Left lung (tissue), 10 donors: ENCODE data around the gene TRAF7. TPM values are rescaled to one million over a fixed set of nuclear protein-coding genes. Genes with fewer than 3 reads are reported as not detected.

Experiments
- ATAC-seq: fragments of 200-7000 bp; cut with Tn5 transposase; one replicate; pipeline ENCODE4 v1.9.1; 2020; ENCODE audit warnings: moderate library complexity
- DNase-seq, 4 donors: peaks; one replicate each; pipeline ENCODE4 v3.0.0-alpha.2; 2013 to 2020
- H3K27ac ChIP-seq, 2 donors: fragments of 200-600 bp; sonication (generic) in 1 of 2; one replicate each; pipeline versions ENCODE4 v1.5.0 to v1.8.0; 2020 to 2021
- H3K27me3 ChIP-seq, 2 donors: fragments of 200-600 bp; sonication (generic) in 1 of 2; one replicate each; pipeline versions ENCODE4 v1.5.0 to v1.8.0; 2020 to 2021
- H3K36me3 ChIP-seq, 2 donors: fragments of 200-600 bp; sonication (generic) in 1 of 2; one replicate each; pipeline versions ENCODE4 v1.5.0 to v1.8.0; 2020 to 2021
- H3K4me1 ChIP-seq, 2 donors: fragments of 200-600 bp; one replicate each; pipeline ENCODE4 v1.8.0; 2021
- H3K4me3 ChIP-seq, 2 donors: fragments of 200-600 bp; sonication (generic) in 1 of 2; one replicate each; pipeline versions ENCODE4 v1.5.0 to v1.8.0; 2020 to 2021; ENCODE audit warnings: mild to moderate bottlenecking in 1 of 2
- H3K9me3 ChIP-seq, 2 donors: fragments of 200-600 bp; sonication (generic) in 1 of 2; one replicate each; pipeline versions ENCODE4 v1.5.0 to v1.8.0; 2020 to 2021
- CTCF ChIP-seq, 2 donors: fragments of 200-600 bp; sonication (generic) in 1 of 2; IDR thresholded peaks; one replicate each; pipeline versions ENCODE4 v1.5.0 to v1.8.0; 2021; ENCODE audit warnings: antibody characterized with exemption in 2 of 2
- intact Hi-C, 2 donors: fragments of 100-400 bp; cut with DNase I; formaldehyde crosslinking; loops; one replicate each; pipeline versions ENCODE4 v1.11.2 to v1.14.2; 2022
- polyA plus RNA-seq, 6 donors: library from polyadenylated mRNA; unstranded; fragments of 120-200 nt; gene quantifications; one replicate each; pipeline ENCODE4 v1.2.1, GENCODE V29; 2013; ENCODE audit not compliant: insufficient read length in 6 of 6
- total RNA-seq, 2 donors: library from RNA; stranded (reverse); fragmentation: NEBNext Ultra II Directional; extraction: Animal tissue kit (Norgen Biotek cat#: 25700); gene quantifications; one replicate each; pipeline ENCODE4 v1.2.1, GENCODE V29; 2021
- donor health status: DM: no; HTN: yes; CAD: no.
- donor health status: DM: no; HTN: no; CAD: no.

Gene TRAF7
- total and polyA plus RNA-seq, 8 donors, result 48.6 to 88.1 (median 55.0) TPM

- ATAC-seq, result no peak
- H3K9me3 ChIP-seq, result peaks cover 0 to 3% of the 10 kb centered on the region in 2 donors
- no peak overlapping the region for H3K27ac ChIP-seq
- DNase-seq, result no peak
- H3K4me3 ChIP-seq, result no peak overlapping the region
- no peaks in the 10 kb centered on the region for H3K4me1 ChIP-seq
- no peaks in the 10 kb centered on the region for H3K27me3 ChIP-seq
- intact Hi-C loops, result no loop called here
- TF ChIP-seq CTCF (IDR thresholded peaks at IDR 0.05), result no peak
- peaks cover 0 to 61% of the 10 kb centered on the region in 2 donors for H3K36me3 ChIP-seq
Observed at GRCh38 chr16:2177561-2177960, 22.0 kb downstream of the TRAF7 start.

- no peak for TF ChIP-seq CTCF (IDR thresholded peaks at IDR 0.05)
- Histone ChIP-seq H3K4me1 (no peaks in the 10 kb centered on the region), H3K27me3 (no peaks in the 10 kb centered on the region), H3K4me3 (no peak overlapping the region), H3K9me3 (peaks cover 0 to 3% of the 10 kb centered on the region in 2 donors), H3K27ac (no peak overlapping the region), H3K36me3 (peaks cover 0 to 51% of the 10 kb centered on the region in 2 donors)
- ATAC-seq (peak; percentile 35), DNase-seq (no peak)
- intact Hi-C loops, result no loop called here
Observed at GRCh38 chr16:2178321-2179106, 22.9 kb downstream of the TRAF7 start.

GRCh38 chr16:2179107-2179501 is 23.5 kb downstream of the TRAF7 start:
- H3K9me3 ChIP-seq, result peaks cover 0 to 3% of the 10 kb centered on the region in 2 donors
- H3K27ac ChIP-seq, result no peak overlapping the region
- no peak for DNase-seq
- intact Hi-C loops, result no loop called here
- no peak overlapping the region for H3K4me3 ChIP-seq
- H3K36me3 ChIP-seq, result peaks cover 0 to 45% of the 10 kb centered on the region in 2 donors
- no peaks in the 10 kb centered on the region for H3K4me1 ChIP-seq
- TF ChIP-seq CTCF (IDR thresholded peaks at IDR 0.05), result no peak
- no peaks in the 10 kb centered on the region for H3K27me3 ChIP-seq
- ATAC-seq, result no peak

- intact Hi-C loops, result no loop called here
Observed at GRCh38 chr16:2179576-2179975, 24.0 kb downstream of the TRAF7 start.

More at GRCh38 chr16:2179576-2179975, 24.0 kb downstream of the TRAF7 start:
- Histone ChIP-seq H3K27me3 (no peaks in the 10 kb centered on the region), H3K36me3 (peaks cover 0 to 40% of the 10 kb centered on the region in 2 donors), H3K4me1 (no peaks in the 10 kb centered on the region), H3K4me3 (no peak overlapping the region), H3K27ac (no peak overlapping the region), H3K9me3 (peaks cover 0 to 3% of the 10 kb centered on the region in 2 donors)
- no peak for TF ChIP-seq CTCF (IDR thresholded peaks at IDR 0.05)
- ATAC-seq (no peak), DNase-seq (no peak)
